Measurements from ENCODE around the gene LYPD8.
A peak's percentile ranks its signal among the peaks of the same experiment; 100 is the strongest.
"Not testable (repeated sequence)": the region's sequence is repeated elsewhere in the genome, so short reads cannot be mapped to it uniquely, and the experiment has no call there.

The LYPD8 gene, protein sequence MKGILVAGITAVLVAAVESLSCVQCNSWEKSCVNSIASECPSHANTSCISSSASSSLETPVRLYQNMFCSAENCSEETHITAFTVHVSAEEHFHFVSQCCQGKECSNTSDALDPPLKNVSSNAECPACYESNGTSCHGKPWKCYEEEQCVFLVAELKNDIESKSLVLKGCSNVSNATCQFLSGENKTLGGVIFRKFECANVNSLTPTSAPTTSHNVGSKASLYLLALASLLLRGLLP

DNA sequence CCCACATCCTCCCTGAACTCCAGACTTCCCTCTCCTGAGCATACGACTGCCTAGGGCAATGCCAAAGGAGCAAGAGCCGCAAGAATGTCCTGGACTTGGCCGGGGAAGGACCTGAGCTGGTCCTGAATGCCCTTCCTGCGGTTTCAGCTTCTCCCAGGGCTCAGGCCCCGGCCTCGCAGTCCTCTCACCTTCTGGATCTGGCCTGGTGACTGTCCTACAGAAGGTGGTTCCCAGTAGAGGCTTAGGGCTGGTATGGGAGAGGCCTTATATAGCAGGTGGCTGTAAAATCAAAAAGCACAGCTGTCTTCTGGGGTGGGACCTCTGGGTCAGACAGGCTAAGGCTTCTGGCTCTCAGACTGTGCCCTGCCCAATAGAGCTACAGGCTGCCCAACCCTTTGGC is at the start of gene LYPD8:
Gene LYPD8 (minus strand): TSS at position 243 of the 400 bp plus-strand sequence. CDS start 4,678 bp downstream, outside the sequence.
- DNase-seq, result no peak

DNA sequence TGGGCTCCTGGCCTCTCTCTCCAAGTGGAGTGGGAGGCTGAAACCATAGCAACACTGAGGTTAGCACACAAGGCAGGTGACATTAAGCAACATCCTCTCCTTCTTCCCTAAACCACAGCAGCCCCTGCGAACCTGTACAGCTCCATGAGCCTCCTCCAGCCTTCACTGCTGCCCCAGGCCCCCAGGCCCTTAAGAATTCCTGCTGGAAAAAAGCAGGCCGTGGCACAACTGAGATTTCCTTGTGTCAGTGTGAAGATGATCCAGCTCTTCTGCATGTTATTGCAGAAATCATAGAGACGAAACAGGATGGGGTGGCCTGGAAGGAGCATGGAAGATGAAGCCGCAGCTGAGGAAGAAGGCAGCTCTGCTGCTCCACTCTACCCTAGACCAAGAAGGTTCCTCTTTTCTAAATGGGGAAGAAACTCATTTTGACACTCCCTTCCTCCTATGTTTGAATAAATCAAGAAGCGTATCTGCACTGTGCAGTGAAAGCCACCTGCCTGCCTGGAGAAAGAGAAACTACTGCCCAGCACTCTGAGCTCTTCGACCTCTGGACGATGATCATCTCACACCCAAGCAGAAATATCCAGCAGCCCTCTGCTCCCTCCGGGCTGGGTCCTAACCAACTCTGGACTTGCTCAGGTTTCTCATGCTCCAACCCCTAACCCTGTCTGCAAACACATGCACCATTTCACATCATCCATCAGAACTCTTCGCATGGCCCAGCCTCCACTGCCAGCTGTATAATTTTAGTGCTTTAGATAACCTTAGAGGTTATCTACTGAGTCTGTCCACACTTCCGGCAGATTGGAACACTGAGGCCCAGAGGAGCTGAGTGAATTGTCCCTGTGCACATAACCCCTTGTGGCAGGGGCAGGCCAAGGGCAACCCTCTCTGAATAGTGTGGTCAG is 49.5 kb upstream of the LYPD8 start:
- DNase-seq, result peak; percentile 51

- not testable (repeated sequence) for DNase-seq
Observed at GRCh38 chr1:248803501-248803900, 47.9 kb upstream of the LYPD8 start.

DNA sequence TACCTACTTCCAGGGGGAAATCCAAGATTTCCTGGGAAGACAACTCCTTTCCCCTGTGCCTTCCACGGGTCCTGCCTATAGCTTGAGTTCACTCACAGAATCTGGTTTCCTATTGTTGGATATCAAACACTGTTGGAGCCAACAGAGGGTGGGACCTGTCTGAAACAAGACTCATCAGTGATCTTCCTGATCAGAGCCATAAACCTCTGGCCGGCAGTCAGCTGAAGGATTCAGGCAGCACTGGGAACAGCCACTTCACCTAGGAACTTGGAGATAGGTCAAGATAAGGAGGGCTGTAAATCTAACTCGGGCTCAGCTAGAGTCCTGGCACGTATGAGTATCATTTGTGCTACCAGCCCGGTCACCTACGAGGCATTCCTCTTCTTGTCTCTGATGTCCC is 46.9 kb upstream of the LYPD8 start:
- DNase-seq, result no peak

DNA sequence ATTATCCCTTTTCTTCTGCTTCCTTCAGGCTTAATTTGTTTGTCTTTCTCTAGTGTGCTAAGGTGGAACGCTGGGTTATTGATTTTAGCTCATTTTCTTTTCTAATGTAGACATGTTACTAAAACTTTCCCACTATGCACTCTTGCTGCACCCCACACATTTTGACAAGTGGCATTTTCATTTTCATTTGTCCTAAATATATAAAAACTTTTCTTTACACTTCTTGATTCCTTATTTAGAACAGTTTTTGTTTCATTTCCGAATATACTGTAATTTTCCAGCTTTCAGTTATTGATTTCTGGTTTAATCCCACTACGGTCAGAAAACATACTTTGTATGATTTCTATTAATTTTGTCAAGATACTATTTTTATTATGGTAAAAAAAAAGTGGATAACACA is 44.9 kb upstream of the LYPD8 start:
- no peak for DNase-seq

DNA sequence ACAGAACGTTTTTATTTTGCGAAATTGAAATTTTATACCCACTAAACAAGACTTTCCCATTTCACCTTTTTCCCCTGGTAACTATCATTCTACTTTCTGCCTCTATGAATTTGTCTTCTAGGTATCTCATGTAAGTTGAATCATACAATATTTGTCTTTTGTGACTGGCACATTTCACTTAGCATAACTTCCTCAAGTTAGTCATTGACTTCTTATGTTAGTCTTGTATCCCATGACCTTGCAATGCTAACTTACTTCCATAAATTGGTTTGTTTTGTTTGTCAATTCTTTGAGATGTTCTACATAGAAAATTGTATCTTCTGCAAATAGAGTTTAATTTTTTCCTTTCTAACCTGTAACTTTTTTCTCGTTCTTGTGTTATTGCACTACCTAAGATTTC is 43.2 kb upstream of the LYPD8 start:
- no peak for DNase-seq

GRCh38 chr1:248794663-248795062 is 39.1 kb upstream of the LYPD8 start:
- DNase-seq, result not testable (repeated sequence)

- DNase-seq, result no peak
Observed at GRCh38 chr1:248793592-248793991, 38.0 kb upstream of the LYPD8 start.

- DNase-seq, result no peak
Observed at GRCh38 chr1:248792342-248792741, 36.8 kb upstream of the LYPD8 start.

DNA sequence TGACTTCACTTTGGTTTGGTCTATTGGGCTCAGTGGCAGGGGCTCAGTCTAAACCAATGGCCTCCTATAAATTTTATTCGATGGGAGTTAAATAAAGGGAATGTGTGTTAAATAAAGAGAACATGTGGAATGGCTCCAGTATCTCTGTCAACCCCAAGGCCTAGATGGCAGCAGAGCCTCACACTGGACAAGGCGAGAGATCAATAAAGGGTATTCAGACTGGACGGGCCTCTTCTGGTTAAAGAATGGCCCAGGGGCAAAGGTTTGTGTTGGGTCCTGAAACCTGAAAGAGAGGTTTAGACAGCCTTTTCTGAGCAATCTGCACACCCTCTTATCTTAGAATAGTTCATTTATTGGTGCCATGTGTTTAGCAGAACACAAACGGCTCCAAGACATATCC is 35.5 kb upstream of the LYPD8 start:
- no peak for DNase-seq

GRCh38 chr1:248790456-248790855 is 34.9 kb upstream of the LYPD8 start:
- no peak for DNase-seq

GRCh38 chr1:248789337-248789736 is 33.8 kb upstream of the LYPD8 start:
- DNase-seq, result not testable (repeated sequence)

DNA sequence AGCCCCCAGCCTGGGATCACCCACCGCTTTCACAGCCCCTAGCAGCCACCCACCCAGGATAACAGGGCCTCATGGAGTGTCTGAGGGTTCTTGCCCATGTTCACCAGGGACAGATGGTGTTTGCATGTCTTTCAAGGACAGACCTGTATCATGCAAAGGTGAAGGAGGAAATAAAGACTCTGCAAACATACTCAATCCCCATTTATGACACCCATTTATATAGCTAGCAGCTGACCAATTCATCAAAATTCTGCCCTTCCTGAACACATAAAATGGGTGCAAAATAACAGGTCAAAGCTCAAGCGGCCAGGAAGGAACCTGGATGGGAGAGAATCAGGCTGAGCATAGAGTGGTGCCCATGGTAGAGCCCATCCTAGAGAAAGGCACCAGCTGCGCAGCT is 32.8 kb upstream of the LYPD8 start:
- no peak for DNase-seq

GRCh38 chr1:248787430-248787829 is 31.9 kb upstream of the LYPD8 start:
- no peak for DNase-seq

DNA sequence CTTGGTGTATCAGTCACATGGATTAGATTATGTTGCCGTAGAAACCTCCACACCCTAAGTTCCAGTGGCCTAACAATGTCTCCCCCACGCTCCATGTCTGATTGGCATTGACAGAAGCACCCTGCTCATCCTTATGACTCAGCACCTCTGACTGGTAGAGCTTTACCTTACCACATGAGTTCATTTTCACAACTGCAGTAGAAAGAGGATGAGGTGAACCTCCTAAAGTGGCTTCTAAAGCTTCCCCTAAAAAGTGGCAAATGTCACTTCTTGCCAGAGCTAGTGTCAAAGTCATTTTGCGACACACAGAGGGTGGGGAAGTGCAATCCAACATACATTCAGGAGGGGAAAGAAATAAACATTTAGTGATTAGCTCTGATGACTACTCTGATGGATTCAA is 30.6 kb upstream of the LYPD8 start:
- peak; percentile 6 for DNase-seq

DNA sequence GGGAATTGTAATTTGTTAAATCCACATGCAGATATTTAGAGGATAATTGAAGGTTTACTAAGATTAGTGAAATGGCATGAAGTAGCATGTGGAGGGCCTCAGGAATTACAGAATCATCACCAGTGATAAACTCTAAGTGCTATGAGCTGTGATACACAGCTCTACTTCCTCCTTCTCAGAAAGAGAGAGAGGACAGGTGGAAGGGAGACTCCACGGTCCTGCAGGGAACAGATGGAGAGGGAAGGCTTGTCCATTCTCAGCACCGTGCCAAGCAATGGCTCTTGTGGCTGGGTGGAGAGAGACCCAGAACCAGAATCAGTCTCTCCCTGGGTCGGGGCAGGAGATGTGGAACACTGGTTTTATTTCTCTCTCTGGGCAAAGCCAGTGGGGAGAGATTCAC is 27.8 kb upstream of the LYPD8 start:
- DNase-seq, result no peak

DNA sequence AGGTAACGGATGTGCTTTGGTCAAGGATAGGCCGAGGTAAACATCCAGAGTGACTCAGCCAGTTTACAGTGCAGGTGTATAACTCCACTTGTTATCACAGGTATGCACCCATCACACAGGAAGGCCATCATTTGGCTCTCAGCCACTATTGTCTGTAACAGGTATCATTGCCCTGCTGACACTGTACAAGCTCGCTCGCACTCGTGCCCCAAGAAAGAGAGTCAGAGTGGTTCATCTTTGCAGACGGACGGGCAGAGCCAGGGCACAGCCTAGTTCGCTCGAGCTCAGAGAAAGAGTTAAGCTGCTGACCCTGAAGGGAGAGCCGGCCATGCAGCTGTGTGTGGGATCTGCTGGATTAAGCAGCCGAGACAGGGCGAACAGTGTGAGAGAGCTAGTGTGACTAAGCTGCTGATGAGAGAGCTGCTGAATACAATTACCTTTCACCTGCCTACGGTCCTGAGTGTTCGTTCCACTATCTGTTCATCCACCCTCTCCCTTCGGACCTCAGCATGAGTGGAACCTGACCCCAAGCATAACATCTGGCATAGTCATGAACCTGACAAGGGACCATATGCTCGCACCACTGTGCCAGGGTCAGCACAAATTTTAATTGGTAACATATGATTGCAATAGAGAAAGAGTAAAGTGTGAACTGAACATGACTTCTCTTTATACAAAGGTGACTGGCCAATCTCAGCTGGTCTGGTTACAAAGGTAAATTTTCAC is 27.0 kb upstream of the LYPD8 start:
- no peak for DNase-seq

GRCh38 chr1:248779350-248779749 is 23.8 kb upstream of the LYPD8 start:
- DNase-seq, result peak; percentile 43

- no peak for DNase-seq
Observed at GRCh38 chr1:248778906-248779305, 23.3 kb upstream of the LYPD8 start.

DNA sequence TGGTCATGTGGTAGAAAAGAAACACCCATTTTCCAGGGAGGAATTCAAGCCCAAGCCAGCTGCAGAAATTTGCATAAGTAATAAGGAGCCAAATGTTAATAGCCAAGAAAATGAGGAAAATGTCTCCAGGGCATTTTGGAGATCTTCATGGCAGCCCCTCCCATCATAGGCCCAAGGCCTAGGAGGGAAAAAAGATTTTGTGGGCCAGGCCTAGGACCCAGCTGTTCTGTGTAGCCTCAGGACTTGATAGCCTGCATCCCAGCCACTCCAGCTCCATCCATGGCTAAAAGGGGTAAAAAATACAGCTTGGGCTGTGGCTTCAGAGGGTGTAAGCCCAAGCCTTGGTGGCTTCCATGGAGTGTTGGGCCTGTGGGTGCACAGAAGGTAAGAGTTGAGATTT is 21.4 kb upstream of the LYPD8 start:
- DNase-seq, result no peak

DNA sequence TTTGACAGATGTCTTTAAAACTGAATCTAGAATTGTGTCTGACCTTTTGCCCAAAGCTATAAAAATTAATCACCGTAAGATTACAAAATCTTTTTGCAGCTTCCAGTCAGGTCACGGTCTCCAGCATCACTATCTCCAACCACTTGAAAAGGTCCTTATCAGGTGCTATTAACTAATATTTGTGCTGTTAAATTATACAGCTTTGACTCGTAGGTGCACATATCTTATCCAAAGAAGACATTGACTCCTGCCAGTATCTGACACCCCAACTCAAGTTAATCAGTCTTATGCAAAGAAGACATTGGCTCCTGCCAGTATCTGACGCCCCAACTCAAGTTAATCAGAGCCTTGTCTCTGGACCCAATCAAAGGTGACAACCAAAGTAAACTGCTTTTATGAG is 19.9 kb upstream of the LYPD8 start:
- DNase-seq, result no peak

DNA sequence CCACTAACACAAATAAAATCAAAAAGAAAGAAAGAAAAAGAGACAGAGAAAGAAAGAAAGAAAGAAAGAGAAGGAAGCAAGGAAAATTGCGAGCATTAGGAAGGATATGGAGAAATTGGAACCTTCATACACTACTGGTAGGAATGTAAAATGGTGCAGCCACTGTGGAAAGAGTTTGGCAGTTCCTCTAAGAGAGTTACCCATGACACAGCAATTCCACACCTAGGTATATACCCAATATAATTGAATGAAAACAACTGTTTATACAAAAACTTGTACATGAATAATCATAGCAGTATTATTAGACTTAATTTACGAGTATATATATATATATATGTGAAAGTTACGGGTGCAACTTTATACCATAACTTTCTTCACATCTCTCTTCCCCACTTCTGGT is 4.1 kb upstream of the LYPD8 start:
- no peak for DNase-seq

DNA sequence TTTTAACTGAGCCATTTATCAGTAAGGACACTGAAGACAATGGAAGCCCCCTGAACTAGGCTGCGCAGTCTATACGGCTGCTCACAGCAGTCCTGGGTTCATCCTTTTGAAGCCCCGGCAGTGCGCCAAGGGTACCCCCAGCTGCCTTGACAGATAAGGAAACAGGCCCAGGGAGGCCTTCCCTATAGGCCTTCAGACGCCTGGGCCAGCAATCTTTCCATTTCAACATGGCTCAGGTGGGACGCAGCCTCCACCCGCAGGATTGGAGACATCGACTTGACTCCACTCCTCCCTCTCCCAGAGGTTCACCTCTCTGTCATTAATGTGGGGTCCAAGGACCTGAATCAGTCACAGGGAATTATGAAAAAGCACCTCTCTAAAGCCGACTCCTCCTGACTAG is 2.8 kb upstream of the LYPD8 start:
- peak; percentile 13 for DNase-seq

GRCh38 chr1:248757784-248758195 is 2.2 kb upstream of the LYPD8 start:
- no peak for DNase-seq

Data from hematopoietic multipotent progenitor cell treated with erythropoietin and hydrocortisone succinate and interleukin-3 and kit ligand, for 8 days (in vitro differentiated cells).